Measurements from ENCODE around the gene P2RY8. TPM values are rescaled to one million over a fixed set of nuclear protein-coding genes. Genes with fewer than 3 reads are reported as not detected.

P2RY8 gene
- total and polyA plus RNA-seq, 2 of the 4 experiments (the other 2 are of a cell fraction) = not detected

- H3K9ac ChIP-seq (ENCODE audit: low read depth, low read length) = no peak overlapping the region
- TF ChIP-seq MAFK (IDR thresholded peaks at IDR 0.05; ENCODE audit: low read depth, low read length) (no peak), CHD1 (IDR thresholded peaks at IDR 0.05; ENCODE audit: low read depth, low read length) (no peak), RFX5 (IDR thresholded peaks at IDR 0.05; ENCODE audit: low read depth, low read length) (no peak), USF2 (IDR thresholded peaks at IDR 0.05; ENCODE audit: low read depth, low read length) (no peak), RCOR1 (IDR thresholded peaks at IDR 0.05; ENCODE audit: insufficient replicate concordance, low read length) (no peak), NFE2L2 (IDR thresholded peaks at IDR 0.05; ENCODE audit: low read depth, low read length) (no peak), SMC3 (IDR thresholded peaks at IDR 0.05; ENCODE audit: low read depth, low read length) (no peak), RAD21 (IDR thresholded peaks at IDR 0.05; ENCODE audit: low read length) (no peak), CTCF (conservative IDR thresholded peaks at IDR 0.05; ENCODE audit: low read depth, low read length) (no peak)
- H3K9me1 ChIP-seq (ENCODE audit: insufficient read depth, low read length) = no peaks in the 10 kb centered on the region
- H3K18ac ChIP-seq (ENCODE audit: low read depth, low read length) = no peak overlapping the region
- H3K4ac ChIP-seq (ENCODE audit: low read depth, low read length) = no peak overlapping the region
- no peak overlapping the region for H3K4me3 ChIP-seq (ENCODE audit: insufficient read depth, low read depth, low read length)
- dilution Hi-C loops (cut with HindIII; ENCODE audit: low sequenced_read_pairs, unreplicated experiment) = no loop called here
- no peaks in the 10 kb centered on the region for H3K4me1 ChIP-seq (ENCODE audit: control insufficient read depth, insufficient read depth, low read length)
- in situ Hi-C loops (cut with MboI; ENCODE audit: low sequenced_read_pairs) = no loop called here
- H2AK5ac ChIP-seq (ENCODE audit: low read depth, low read length) = no peak overlapping the region
- no peak overlapping the region for H3K27ac ChIP-seq (ENCODE audit: insufficient read depth, low read length)
- no peak overlapping the region for H4K5ac ChIP-seq (ENCODE audit: low read depth, low read length)
- ChIA-PET CTCF (no interaction called here), POLR2A (ENCODE audit: unreplicated experiment) (no interaction called here)
- H2AK9ac ChIP-seq (replicated peaks; ENCODE audit: low read depth, low read length, poor library complexity) = no peak overlapping the region
- H3K14ac ChIP-seq (replicated peaks; ENCODE audit: low read depth, low read length) = no peak overlapping the region
- no peaks in the 10 kb centered on the region for H3K27me3 ChIP-seq (ENCODE audit: control insufficient read depth, insufficient read depth, low read length)
- H2BK5ac ChIP-seq (ENCODE audit: low read depth, low read length, poor library complexity, severe bottlenecking) = no peak overlapping the region
- H3K4me2 ChIP-seq (ENCODE audit: low read depth, low read length) = no peak overlapping the region
- no peak overlapping the region for H2BK120ac ChIP-seq (ENCODE audit: low read depth, low read length)
- peaks cover 23% of the 10 kb centered on the region for H3K9me3 ChIP-seq (ENCODE audit: control insufficient read depth, insufficient read depth, low read length)
- H3K36me3 ChIP-seq (ENCODE audit: control insufficient read depth, insufficient read depth, low read length) = no peaks in the 10 kb centered on the region
- intact Hi-C loops (cut with micrococcal nuclease) = no loop called here
- no peaks in the 10 kb centered on the region for H4K20me1 ChIP-seq (ENCODE audit: insufficient read depth, low read length)
- H3K56ac ChIP-seq (ENCODE audit: extremely low read depth, insufficient read depth, low read length) = no peak overlapping the region
- no peak for ATAC-seq (ENCODE audit: low read depth)
- H2AFZ ChIP-seq (replicated peaks; ENCODE audit: low read length, poor library complexity) = no peak overlapping the region
- H4K91ac ChIP-seq (ENCODE audit: insufficient read depth, low read depth, low read length) = no peak overlapping the region
- H2BK15ac ChIP-seq (ENCODE audit: low read depth, low read length) = no peak overlapping the region
- DNase-seq = no peak
- no TSS peak for BruUV-seq (replicated peaks)
- H2BK20ac ChIP-seq (ENCODE audit: low read depth, low read length) = no peak overlapping the region
- no peaks in the 10 kb centered on the region for H3K79me1 ChIP-seq (ENCODE audit: low read depth in 1 of 2, low read length in 2 of 2)
- no peak overlapping the region for H4K8ac ChIP-seq (ENCODE audit: low read depth in 2 of 2, low read length in 2 of 2)
- 40 to 100% methylated on average over 1 to 2 of the region's 2 CpGs for WGBS, 2 experiments (ENCODE audit: extremely low coverage in 2 of 2, insufficient read length in 1 of 2)
- H3K23ac ChIP-seq (ENCODE audit: low read depth, low read length) = no peak overlapping the region
Observed at GRCh38 chrX:1520350-1520749, 16.6 kb downstream of the P2RY8 start.
